Stimulated activated CD8-positive, alpha-beta memory T cell treated with anti-CD3 and anti-CD28 coated beads, Interleukin-15, amount 100 ng/mL, for 48 hours (primary cell): Measurements from ENCODE around the gene ULK4.

ENCODE experiments used
- DNase-seq, 2 donors: peaks; one replicate each; pipeline ENCODE4 v3.0.0-alpha.2; 2020; ENCODE audit warnings: low read depth in 2 of 2

The ULK4 gene

GRCh38 chr3:41223691-41224090 is 738.2 kb downstream of the ULK4 start:
- DNase-seq = no peak

GRCh38 chr3:41223078-41223477 is 738.8 kb downstream of the ULK4 start:
- no peak for DNase-seq

- no peak for DNase-seq
These were observed 739.4 kb downstream of the ULK4 start for GRCh38 chr3:41222501-41222900.

GRCh38 chr3:41222012-41222411 is 739.9 kb downstream of the ULK4 start:
- no peak for DNase-seq

- DNase-seq = no peak
These were observed 740.8 kb downstream of the ULK4 start for GRCh38 chr3:41220906-41221677.

GRCh38 chr3:41219424-41219823 is 742.5 kb downstream of the ULK4 start:
- no peak for DNase-seq

- DNase-seq = no peak
These were observed 744.9 kb downstream of the ULK4 start for GRCh38 chr3:41216993-41217392.

GRCh38 chr3:41216422-41216821 is 745.5 kb downstream of the ULK4 start:
- DNase-seq = no peak

- DNase-seq = no peak
These were observed 748.3 kb downstream of the ULK4 start for GRCh38 chr3:41213588-41213987.

- DNase-seq = no peak
These were observed 749.8 kb downstream of the ULK4 start for GRCh38 chr3:41212088-41212487.

GRCh38 chr3:41210966-41211365 is 750.9 kb downstream of the ULK4 start:
- DNase-seq = no peak

- no peak for DNase-seq
These were observed 752.3 kb downstream of the ULK4 start for GRCh38 chr3:41209646-41210045.

- no peak for DNase-seq
These were observed 753.2 kb downstream of the ULK4 start for GRCh38 chr3:41208507-41209220.

GRCh38 chr3:41207355-41207754 is 754.5 kb downstream of the ULK4 start:
- DNase-seq = no peak

GRCh38 chr3:41205591-41205990 is 756.3 kb downstream of the ULK4 start:
- DNase-seq = no peak

- DNase-seq = no peak
These were observed 757.5 kb downstream of the ULK4 start for GRCh38 chr3:41204369-41204768.

- DNase-seq = no peak
These were observed 759.0 kb downstream of the ULK4 start for GRCh38 chr3:41202834-41203345.

- no peak for DNase-seq
These were observed 759.6 kb downstream of the ULK4 start for GRCh38 chr3:41202075-41202833.

- no peak for DNase-seq
These were observed 761.3 kb downstream of the ULK4 start for GRCh38 chr3:41200669-41201021.

- DNase-seq = peak in 1 of 2 donors; percentile 28
These were observed 761.8 kb downstream of the ULK4 start for GRCh38 chr3:41199866-41200668.
